Large intestine (tissue), 12 donors: ENCODE results near the gene BLOC1S3. TPM values are rescaled to one million over a fixed set of nuclear protein-coding genes. Genes with fewer than 3 reads are reported as not detected.

Experiments
- DNase-seq, 2 donors: peaks; one replicate each; pipeline versions ENCODE4 v3.0.0 to v3.0.0-alpha.2; 2013
- H3K27ac ChIP-seq: one replicate; pipeline ENCODE4 v1.5.1; 2013; ENCODE audit warnings: low read length
- H3K27me3 ChIP-seq: 2 replicates; pipeline ENCODE4 v1.6.1; 2013; ENCODE audit warnings: low read length; ENCODE audit not compliant: control insufficient read depth, insufficient read depth
- H3K36me3 ChIP-seq: 2 replicates; pipeline ENCODE4 v1.6.1; 2013; ENCODE audit warnings: low read length; ENCODE audit not compliant: control insufficient read depth, insufficient read depth
- H3K4me1 ChIP-seq: one replicate; pipeline ENCODE4 v1.6.1; 2013; ENCODE audit warnings: low read length; ENCODE audit not compliant: control insufficient read depth, insufficient read depth
- H3K4me3 ChIP-seq: one replicate; pipeline ENCODE4 v1.5.1; 2013; ENCODE audit warnings: low read length
- H3K9me3 ChIP-seq: one replicate; pipeline ENCODE4 v1.6.1; 2013; ENCODE audit warnings: mild to moderate bottlenecking, low read depth, low read length, moderate library complexity; ENCODE audit not compliant: control insufficient read depth
- WGBS: methylation state at CpG from one replicate; pipeline ENCODE4 v1.1.5; 2013; ENCODE audit warnings: low lambda C conversion rate; ENCODE audit not compliant: insufficient coverage; 5-methylcytosine and 5-hydroxymethylcytosine counted together
- long read RNA-seq, 11 donors: transcript quantifications; one replicate each; lab custom pipeline, GENCODE V29; 2026
- polyA plus RNA-seq: library from polyadenylated mRNA; unstranded; fragments of 120-200 nt; gene quantifications from one replicate; pipeline ENCODE4 v1.2.1, GENCODE V29; 2013

BLOC1S3 gene
- 12.1 TPM for polyA plus RNA-seq
- long read RNA-seq, donor 1, partial matches to known transcripts = 9 of 11 reads
- long read RNA-seq, donor 1, other reads (novel, unspliced or antisense) = 0 of 11 reads
- long read RNA-seq, donor 2, partial matches to known transcripts = 0 of 2 reads
- long read RNA-seq, donor 2, other reads (novel, unspliced or antisense) = 0 of 2 reads
- long read RNA-seq, donor 3, transcript BLOC1S3-202 (1 exons, 732 nt) = major isoform, 7 of 12 reads
- long read RNA-seq, donor 3, transcript BLOC1S3-201 (2 exons, 2,601 nt) = minor isoform, 5 of 12 reads
- long read RNA-seq, donor 3, partial matches to known transcripts = 0 of 12 reads
- long read RNA-seq, donor 3, other reads (novel, unspliced or antisense) = 0 of 12 reads
- long read RNA-seq, donor 4, partial matches to known transcripts = 0 of 1 reads
- long read RNA-seq, donor 4, other reads (novel, unspliced or antisense) = 0 of 1 reads
- long read RNA-seq, donor 5, partial matches to known transcripts = 0 of 2 reads
- long read RNA-seq, donor 5, other reads (novel, unspliced or antisense) = 0 of 2 reads
- long read RNA-seq, donor 6, partial matches to known transcripts = 16 of 19 reads
- long read RNA-seq, donor 6, other reads (novel, unspliced or antisense) = 0 of 19 reads
- long read RNA-seq, donor 7, partial matches to known transcripts = 0 of 1 reads
- long read RNA-seq, donor 7, other reads (novel, unspliced or antisense) = 0 of 1 reads
- long read RNA-seq, donor 8, partial matches to known transcripts = 0 of 5 reads
- long read RNA-seq, donor 8, other reads (novel, unspliced or antisense) = 0 of 5 reads
- long read RNA-seq, donor 9, partial matches to known transcripts = 0 of 1 reads
- long read RNA-seq, donor 9, other reads (novel, unspliced or antisense) = 0 of 1 reads
- long read RNA-seq, donor 10, transcript BLOC1S3-202 (1 exons, 732 nt) = major isoform, 5 of 8 reads
- long read RNA-seq, donor 10, partial matches to known transcripts = 0 of 8 reads
- long read RNA-seq, donor 10, other reads (novel, unspliced or antisense) = 0 of 8 reads
- long read RNA-seq, donor 11, partial matches to known transcripts = 0 of 4 reads
- long read RNA-seq, donor 11, other reads (novel, unspliced or antisense) = 0 of 4 reads

GRCh38 chr19:45178262-45179071 is at the start of gene BLOC1S3:
Gene BLOC1S3, plus strand, starts transcription at chr19:45178784. Its CDS starts 513 bp downstream, at chr19:45179297.
- Histone ChIP-seq H3K9me3 (no peaks in the 10 kb centered on the region), H3K36me3 (peaks cover 6% of the 10 kb centered on the region), H3K27me3 (no peaks in the 10 kb centered on the region), H3K4me1 (peaks cover 11% of the 10 kb centered on the region), H3K4me3 (peak within 1 kb of the TSS; percentile 96), H3K27ac (peak within 1 kb of the TSS; percentile 95)
- 10% methylated on average over 2 of the region's 51 CpGs for WGBS
- peak; percentile 100 for DNase-seq

GRCh38 chr19:45128806-45129205 is 49.8 kb upstream of the BLOC1S3 start:
- DNase-seq = no peak
- Histone ChIP-seq H3K4me1 (peaks cover 24% of the 10 kb centered on the region), H3K36me3 (peaks cover 7% of the 10 kb centered on the region), H3K27me3 (no peaks in the 10 kb centered on the region), H3K27ac (no peak overlapping the region), H3K9me3 (no peaks in the 10 kb centered on the region), H3K4me3 (no peak overlapping the region)
- no CpG with 5 or more reads among the region's 5 CpGs for WGBS

- no peaks in the 10 kb centered on the region for H3K9me3 ChIP-seq
- no peaks in the 10 kb centered on the region for H3K27me3 ChIP-seq
- DNase-seq = no peak
- H3K4me1 ChIP-seq = peaks cover 21% of the 10 kb centered on the region
- peaks cover 9% of the 10 kb centered on the region for H3K36me3 ChIP-seq
- WGBS = no CpG with 5 or more reads among the region's 13 CpGs
- H3K4me3 ChIP-seq = no peak overlapping the region
- no peak overlapping the region for H3K27ac ChIP-seq
Measured at GRCh38 chr19:45130236-45130635, 48.3 kb upstream of the BLOC1S3 start.

- DNase-seq = peak; percentile 35 to 60
- Histone ChIP-seq H3K36me3 (peaks cover 10% of the 10 kb centered on the region), H3K27me3 (no peaks in the 10 kb centered on the region), H3K4me3 (no peak overlapping the region), H3K9me3 (no peaks in the 10 kb centered on the region), H3K4me1 (peaks cover 16% of the 10 kb centered on the region), H3K27ac (no peak overlapping the region)
- no CpG with 5 or more reads among the region's 13 CpGs for WGBS
Measured at GRCh38 chr19:45130888-45131615, 47.5 kb upstream of the BLOC1S3 start.

GRCh38 chr19:45133661-45134060 is 44.9 kb upstream of the BLOC1S3 start:
- peaks cover 9% of the 10 kb centered on the region for H3K4me1 ChIP-seq
- peaks cover 13% of the 10 kb centered on the region for H3K36me3 ChIP-seq
- no peaks in the 10 kb centered on the region for H3K27me3 ChIP-seq
- H3K9me3 ChIP-seq = no peaks in the 10 kb centered on the region
- H3K27ac ChIP-seq = no peak overlapping the region
- H3K4me3 ChIP-seq = no peak overlapping the region
- no CpG with 5 or more reads among the region's 8 CpGs for WGBS
- no peak for DNase-seq

GRCh38 chr19:45135176-45135885 is 43.3 kb upstream of the BLOC1S3 start:
- no CpG with 5 or more reads among the region's 21 CpGs for WGBS
- no peaks in the 10 kb centered on the region for H3K27me3 ChIP-seq
- no peak overlapping the region for H3K4me3 ChIP-seq
- peaks cover 2% of the 10 kb centered on the region for H3K4me1 ChIP-seq
- no peak for DNase-seq
- H3K36me3 ChIP-seq = peaks cover 15% of the 10 kb centered on the region
- no peaks in the 10 kb centered on the region for H3K9me3 ChIP-seq
- no peak overlapping the region for H3K27ac ChIP-seq

- no peaks in the 10 kb centered on the region for H3K9me3 ChIP-seq
- H3K27ac ChIP-seq = no peak overlapping the region
- peaks cover 27% of the 10 kb centered on the region for H3K36me3 ChIP-seq
- no peak overlapping the region for H3K4me3 ChIP-seq
- H3K4me1 ChIP-seq = no peaks in the 10 kb centered on the region
- no peak for DNase-seq
- no peaks in the 10 kb centered on the region for H3K27me3 ChIP-seq
- no CpG with 5 or more reads among the region's 12 CpGs for WGBS
Measured at GRCh38 chr19:45136507-45137178, 41.9 kb upstream of the BLOC1S3 start.

GRCh38 chr19:45137179-45137761 is 41.3 kb upstream of the BLOC1S3 start:
- H3K4me3 ChIP-seq = no peak overlapping the region
- DNase-seq = no peak
- 80% methylated on average over 1 of the region's 17 CpGs for WGBS
- no peaks in the 10 kb centered on the region for H3K27me3 ChIP-seq
- H3K36me3 ChIP-seq = peaks cover 33% of the 10 kb centered on the region
- no peak overlapping the region for H3K27ac ChIP-seq
- H3K4me1 ChIP-seq = no peaks in the 10 kb centered on the region
- H3K9me3 ChIP-seq = no peaks in the 10 kb centered on the region
